H54 (cell line): ENCODE data around the gene MAGEA2B.
"Not testable (repeated sequence)": the region's sequence is repeated elsewhere in the genome, so short reads cannot be mapped to it uniquely, and the experiment has no call there.

Source experiments
- DNase-seq: peaks from one replicate; pipeline ENCODE4 v3.0.0; 2011; ENCODE audit warnings: low spot score, mixed read lengths; ENCODE audit not compliant: insufficient read length
- FAIRE-seq: peaks from 3 replicates; lab custom pipeline; 2011; peaks lifted over from hg19 to GRCh38; lab: Jason Lieb, UNC
- POLR2A ChIP-seq: IDR thresholded peaks from 2 replicates; pipeline ENCODE4 v1.6.1; 2011; ENCODE audit warnings: low read depth, mild to moderate bottlenecking, low read length

MAGEA2B gene

DNA sequence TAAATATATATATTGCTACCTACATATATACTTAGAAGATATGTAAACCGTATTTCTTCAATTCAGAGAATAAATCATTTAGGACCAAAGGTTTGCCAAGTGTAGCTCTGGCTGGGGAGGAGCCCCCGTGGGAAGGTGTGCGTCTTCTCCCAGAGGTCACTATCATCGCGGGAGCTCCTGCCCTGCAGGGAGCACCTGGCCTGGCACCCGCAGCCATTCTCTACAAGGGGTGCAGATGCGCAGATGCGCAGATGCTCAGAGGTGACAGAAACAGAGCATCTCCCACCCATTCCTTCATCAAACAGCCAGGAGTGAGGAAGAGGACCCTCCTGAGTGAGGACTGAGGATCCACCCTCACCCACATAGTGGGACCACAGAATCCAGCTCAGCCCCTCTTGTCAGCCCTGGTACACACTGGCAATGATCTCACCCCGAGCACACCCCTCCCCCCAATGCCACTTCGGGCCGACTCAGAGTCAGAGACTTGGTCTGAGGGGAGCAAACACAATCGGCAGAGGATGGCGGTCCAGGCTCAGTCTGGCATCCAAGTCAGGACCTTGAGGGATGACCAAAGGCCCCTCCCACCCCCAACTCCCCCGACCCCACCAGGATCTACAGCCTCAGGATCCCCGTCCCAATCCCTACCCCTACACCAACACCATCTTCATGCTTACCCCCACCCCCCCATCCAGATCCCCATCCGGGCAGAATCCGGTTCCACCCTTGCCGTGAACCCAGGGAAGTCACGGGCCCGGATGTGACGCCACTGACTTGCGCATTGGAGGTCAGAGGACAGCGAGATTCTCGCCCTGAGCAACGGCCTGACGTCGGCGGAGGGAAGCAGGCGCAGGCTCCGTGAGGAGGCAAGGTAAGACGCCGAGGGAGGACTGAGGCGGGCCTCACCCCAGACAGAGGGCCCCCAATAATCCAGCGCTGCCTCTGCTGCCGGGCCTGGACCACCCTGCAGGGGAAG is at the start of gene MAGEA2B:
TSS of gene MAGEA2B (plus strand) at position 814 of the 973 bp plus-strand sequence. CDS start 2,479 bp downstream, outside the sequence.
- not testable (repeated sequence) for DNase-seq, FAIRE-seq

GRCh38 chrX:152674135-152674534 is 40.3 kb upstream of the MAGEA2B start:
- TF ChIP-seq POLR2A = no peak
- no peak for DNase-seq
- FAIRE-seq = no peak

- not testable (repeated sequence) for FAIRE-seq, DNase-seq
Observed at GRCh38 chrX:152674652-152675051, 39.8 kb upstream of the MAGEA2B start.

GRCh38 chrX:152681012-152681411 is 33.4 kb upstream of the MAGEA2B start:
- DNase-seq, FAIRE-seq: not testable (repeated sequence)

DNA sequence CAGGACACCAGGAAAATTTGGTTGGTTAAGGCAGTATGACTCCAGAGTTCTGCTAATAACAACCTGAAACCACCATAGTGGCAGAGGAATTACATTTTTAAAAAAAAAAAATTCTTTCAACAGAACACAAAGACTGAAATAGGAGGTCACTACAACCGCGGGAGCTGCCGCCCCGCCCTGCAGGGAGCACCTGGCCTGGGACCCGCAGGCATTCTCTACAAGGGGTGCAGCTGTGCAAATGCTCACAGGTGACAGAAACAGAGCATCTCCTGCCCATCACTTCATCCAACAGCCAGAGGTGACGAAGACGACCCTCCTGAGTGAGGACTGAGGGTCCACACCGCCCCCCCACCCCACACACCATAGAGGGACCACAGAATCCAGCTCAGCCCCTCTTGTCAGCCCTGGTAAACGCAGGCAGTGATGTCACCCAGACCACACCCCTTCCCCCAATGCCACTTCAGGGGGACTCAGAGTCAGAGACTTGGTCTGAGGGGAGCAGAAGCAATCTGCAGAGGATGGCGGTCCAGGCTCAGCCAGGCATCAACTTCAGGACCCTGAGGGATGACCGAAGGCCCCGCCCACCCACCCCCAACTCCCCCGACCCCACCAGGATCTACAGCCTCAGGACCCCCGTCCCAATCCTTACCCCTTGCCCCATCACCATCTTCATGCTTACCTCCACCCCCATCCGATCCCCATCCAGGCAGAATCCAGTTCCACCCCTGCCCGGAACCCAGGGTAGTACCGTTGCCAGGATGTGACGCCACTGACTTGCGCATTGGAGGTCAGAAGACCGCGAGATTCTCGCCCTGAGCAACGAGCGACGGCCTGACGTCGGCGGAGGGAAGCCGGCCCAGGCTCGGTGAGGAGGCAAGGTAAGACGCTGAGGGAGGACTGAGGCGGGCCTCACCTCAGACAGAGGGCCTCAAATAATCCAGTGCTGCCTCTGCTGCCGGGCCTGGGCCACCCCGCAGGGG is 16.2 kb upstream of the MAGEA2B start, which contains the start of gene MAGEA3:
TSS of gene MAGEA3 (plus strand) at position 843 of the 980 bp plus-strand sequence. CDS start 2,039 bp downstream, outside the sequence.
- not testable (repeated sequence) for FAIRE-seq, DNase-seq

DNA sequence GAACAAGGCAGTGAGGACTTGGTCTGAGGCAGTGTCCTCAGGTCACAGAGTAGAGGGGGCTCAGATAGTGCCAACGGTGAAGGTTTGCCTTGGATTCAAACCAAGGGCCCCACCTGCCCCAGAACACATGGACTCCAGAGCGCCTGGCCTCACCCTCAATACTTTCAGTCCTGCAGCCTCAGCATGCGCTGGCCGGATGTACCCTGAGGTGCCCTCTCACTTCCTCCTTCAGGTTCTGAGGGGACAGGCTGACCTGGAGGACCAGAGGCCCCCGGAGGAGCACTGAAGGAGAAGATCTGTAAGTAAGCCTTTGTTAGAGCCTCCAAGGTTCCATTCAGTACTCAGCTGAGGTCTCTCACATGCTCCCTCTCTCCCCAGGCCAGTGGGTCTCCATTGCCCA is 14.0 kb upstream of the MAGEA2B start:
- FAIRE-seq, DNase-seq: not testable (repeated sequence)

DNA sequence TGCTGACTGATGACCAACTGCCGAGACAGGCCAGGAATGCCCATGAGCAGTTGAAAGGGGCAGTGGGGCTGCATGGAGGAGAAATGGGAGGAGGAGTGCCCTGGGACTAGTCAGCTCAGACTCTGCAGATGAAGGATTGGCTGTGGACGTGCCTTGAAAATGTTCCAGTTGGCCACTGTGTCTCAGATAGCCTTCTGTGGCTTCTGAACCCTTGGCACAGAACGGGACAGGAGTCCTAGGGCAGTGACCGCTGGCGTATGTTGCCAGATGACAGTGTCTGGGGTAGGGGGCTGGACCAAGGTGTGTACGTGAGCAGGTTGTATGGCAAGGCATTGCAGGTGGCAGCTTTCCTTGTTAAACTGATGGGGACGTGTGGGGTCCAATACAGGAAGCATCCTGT is 7.9 kb upstream of the MAGEA2B start:
- FAIRE-seq, DNase-seq: not testable (repeated sequence)

DNA sequence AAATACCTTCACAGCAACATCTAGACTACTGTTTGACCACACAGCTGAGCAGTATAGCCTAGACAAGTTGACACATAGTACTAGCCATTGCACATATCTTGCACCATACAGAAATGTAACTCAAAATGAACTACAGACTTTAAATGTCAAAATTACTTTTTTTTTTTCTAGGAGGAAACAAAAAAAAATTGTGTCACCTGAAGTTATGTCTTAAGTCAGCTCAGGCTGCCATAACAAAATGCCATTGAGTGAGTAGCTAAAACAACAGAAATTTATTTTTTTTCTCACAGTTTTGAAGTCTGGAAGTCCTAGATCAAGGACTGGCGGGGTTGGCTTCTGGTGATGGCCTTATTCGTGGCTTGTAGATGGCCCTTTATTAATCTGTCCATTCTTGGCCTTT is 5.3 kb upstream of the MAGEA2B start, which contains the start of gene CSAG2:
TSS of gene CSAG2 (minus strand) at position 101 of the 400 bp plus-strand sequence. CDS start 161 bp downstream, outside the sequence.
- not testable (repeated sequence) for DNase-seq, FAIRE-seq

GRCh38 chrX:152713195-152713594 is 1.2 kb upstream of the MAGEA2B start:
- not testable (repeated sequence) for DNase-seq, FAIRE-seq

DNA sequence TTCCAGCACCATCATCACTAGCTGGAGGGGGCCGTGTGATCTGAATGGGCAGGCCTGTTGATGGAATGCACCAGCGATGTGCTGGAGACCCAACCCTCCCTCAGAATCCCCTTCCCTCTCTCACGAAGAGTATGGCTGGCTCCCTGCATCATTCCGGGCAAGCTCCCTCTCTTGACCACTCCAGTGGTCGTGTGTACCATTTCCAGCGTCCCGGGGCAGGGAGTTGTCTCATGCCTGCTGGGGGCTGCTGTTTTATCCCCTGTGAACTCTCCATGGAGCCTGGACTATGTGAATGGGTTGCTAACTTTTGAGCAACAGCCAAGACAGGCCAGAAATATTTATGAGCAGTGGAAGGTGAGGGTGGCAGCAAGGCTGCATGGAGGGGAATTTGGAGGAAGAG is 11.0 kb downstream of the MAGEA2B start:
- DNase-seq = no peak
- TF ChIP-seq POLR2A = no peak
- FAIRE-seq = no peak

DNA sequence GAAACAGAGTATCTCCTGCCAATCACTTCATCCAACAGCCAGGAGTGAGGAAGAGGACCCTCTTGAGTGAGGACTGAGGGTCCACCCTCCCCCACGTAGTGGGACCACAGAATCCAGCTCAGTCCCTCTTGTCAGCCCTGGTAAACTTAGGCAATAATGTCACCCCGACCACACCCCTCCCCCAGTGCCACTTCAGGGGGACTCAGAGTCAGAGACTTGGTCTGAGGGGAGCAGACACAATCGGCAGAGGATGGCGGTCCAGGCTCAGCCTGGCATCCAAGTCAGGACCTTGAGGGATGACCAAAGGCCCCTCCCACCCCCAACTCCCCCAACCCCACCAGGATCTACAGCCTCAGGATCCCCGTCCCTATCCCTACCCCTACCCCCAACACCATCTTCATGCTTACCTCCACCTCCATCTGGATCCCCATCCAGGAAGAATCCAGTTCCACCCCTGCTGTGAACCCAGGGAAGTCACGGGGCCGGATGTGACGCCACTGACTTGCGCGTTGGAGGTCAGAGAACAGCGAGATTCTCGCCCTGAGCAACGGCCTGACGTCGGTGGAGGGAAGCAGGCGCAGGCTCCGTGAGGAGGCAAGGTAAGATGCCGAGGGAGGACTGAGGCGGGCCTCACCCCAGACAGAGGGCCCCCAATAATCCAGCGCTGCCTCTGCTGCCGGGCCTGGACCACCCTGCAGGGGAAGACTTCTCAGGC is 19.0 kb downstream of the MAGEA2B start, which contains the start of the genes CSAG1 and MAGEA12:
TSS of gene CSAG1 (minus strand) at position 461 of the 715 bp plus-strand sequence. CDS start 1,261 bp downstream, outside the sequence.
TSS of gene MAGEA12 (plus strand) at position 497 of the 715 bp plus-strand sequence. CDS start 2,405 bp downstream, outside the sequence.
- no peak for DNase-seq

DNA sequence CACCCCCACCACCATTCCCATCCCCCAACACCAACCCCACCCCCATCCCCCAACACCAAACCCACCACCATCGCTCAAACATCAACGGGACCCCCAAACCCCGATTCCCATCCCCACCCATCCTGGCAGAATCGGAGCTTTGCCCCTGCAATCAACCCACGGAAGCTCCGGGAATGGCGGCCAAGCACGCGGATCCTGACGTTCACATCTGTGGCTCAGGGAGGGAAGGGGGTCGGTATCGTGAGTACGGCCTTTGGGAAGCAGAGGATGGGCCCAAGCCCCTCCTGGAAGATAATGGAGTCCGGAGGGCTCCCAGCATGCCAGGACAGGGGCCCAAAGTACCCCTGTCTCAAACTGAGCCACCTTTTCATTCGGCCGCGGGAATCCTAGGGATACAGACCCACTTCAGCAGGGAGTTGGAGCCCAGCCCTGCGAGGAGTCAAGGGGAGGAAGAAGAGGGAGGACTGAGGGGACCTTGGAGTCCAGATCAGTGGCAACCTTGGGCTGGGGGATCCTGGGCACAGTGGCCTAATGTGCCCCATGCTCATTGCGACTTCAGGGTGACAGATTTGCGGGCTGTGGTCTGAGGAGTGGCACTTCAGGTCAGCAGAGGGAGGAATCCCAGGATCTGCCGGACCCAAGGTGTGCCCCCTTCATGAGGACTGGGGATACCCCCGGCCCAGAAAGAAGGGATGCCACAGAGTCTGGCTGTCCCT is 19.9 kb downstream of the MAGEA2B start:
- not testable (repeated sequence) for FAIRE-seq

More for the DNA sequence above, 19.0 kb downstream of the MAGEA2B start, which contains the start of the genes CSAG1 and MAGEA12:
- FAIRE-seq = no peak
- TF ChIP-seq POLR2A = no peak

More for the DNA sequence above, 19.9 kb downstream of the MAGEA2B start:
- not testable (repeated sequence) for DNase-seq
